OCI-LY7 (cell line): Measurements from ENCODE around the gene ST6GALNAC1.

Experiments used
- EZH2phosphoT487 ChIP-seq: fragments of 200-600 bp; sonication (generic); IDR thresholded peaks from 2 replicates; pipeline ENCODE4 v1.6.1; 2018; ENCODE audit warnings: low read depth, borderline replicate concordance, mild to moderate bottlenecking, mixed run types, antibody characterized with exemption, low read length, moderate library complexity, mixed read lengths
- TF ChIP-seq, protein P1 (sequence below): fragments of 200-600 bp; sonication (generic); conservative IDR thresholded peaks from 2 replicates; pipeline ENCODE4 v1.5.1; 2014; ENCODE audit warnings: mild to moderate bottlenecking, antibody characterized with exemption, low read length, moderate library complexity, mixed read lengths

DNA sequence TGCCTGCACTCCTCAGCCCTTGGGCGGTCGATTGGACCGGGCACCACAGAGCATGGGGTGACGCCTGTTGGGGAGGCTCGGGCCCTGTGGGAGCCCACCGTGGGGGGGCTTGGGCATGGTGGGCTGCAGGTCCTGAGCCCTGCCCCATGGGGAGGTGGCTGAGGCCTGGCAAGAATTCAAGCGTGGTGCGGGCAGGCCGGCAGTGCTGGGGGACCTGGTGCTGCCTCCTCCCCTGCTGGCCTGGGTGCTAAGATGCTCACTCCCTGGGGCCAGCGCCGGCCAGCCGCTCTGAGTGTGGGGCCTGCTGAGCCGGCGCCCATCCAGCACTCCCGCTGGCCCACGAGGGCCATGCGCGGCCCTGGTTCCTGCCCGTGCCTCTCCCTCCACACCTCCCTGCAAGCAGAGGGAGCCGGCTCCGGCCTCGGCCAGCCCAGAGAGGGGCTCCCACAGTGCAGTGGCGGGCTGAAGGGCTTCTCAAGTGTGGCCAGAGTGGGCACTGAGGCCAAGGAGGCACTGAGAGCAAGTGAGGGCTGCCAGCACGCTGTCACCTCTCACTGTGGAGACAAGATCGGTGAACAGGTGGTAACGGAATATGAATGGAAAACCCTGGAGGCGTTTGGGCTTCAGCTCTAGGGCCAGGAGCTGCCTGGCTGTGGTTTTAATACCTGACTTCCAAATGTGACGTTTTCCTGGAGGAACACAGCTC, 28.5 kb downstream of the ST6GALNAC1 start:
- TF ChIP-seq, protein P1, sequence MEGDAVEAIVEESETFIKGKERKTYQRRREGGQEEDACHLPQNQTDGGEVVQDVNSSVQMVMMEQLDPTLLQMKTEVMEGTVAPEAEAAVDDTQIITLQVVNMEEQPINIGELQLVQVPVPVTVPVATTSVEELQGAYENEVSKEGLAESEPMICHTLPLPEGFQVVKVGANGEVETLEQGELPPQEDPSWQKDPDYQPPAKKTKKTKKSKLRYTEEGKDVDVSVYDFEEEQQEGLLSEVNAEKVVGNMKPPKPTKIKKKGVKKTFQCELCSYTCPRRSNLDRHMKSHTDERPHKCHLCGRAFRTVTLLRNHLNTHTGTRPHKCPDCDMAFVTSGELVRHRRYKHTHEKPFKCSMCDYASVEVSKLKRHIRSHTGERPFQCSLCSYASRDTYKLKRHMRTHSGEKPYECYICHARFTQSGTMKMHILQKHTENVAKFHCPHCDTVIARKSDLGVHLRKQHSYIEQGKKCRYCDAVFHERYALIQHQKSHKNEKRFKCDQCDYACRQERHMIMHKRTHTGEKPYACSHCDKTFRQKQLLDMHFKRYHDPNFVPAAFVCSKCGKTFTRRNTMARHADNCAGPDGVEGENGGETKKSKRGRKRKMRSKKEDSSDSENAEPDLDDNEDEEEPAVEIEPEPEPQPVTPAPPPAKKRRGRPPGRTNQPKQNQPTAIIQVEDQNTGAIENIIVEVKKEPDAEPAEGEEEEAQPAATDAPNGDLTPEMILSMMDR, result no peak
- no peak for TF ChIP-seq EZH2phosphoT487
